NCI-H345 treated with DMSO at 0.1 percent for 48 hours (cell line): Measurements from ENCODE around the gene CARM1.
A peak's percentile ranks its signal among the peaks of the same experiment; 100 is the strongest.
"Not testable (repeated sequence)": the region's sequence is repeated elsewhere in the genome, so short reads cannot be mapped to it uniquely, and the experiment has no call there.

Experiments used
- DNase-seq: peaks from one replicate; lab custom pipeline; 2025; ENCODE audit not compliant: unreplicated experiment; lab: John Stamatoyannopoulos, UW

The CARM1 gene

GRCh38 chr19:10870955-10871603 is at the start of gene CARM1:
Gene CARM1, plus strand, starts transcription at chr19:10871553. Its CDS starts 150 bp downstream, at chr19:10871703.
- DNase-seq = peak; percentile 98

DNA sequence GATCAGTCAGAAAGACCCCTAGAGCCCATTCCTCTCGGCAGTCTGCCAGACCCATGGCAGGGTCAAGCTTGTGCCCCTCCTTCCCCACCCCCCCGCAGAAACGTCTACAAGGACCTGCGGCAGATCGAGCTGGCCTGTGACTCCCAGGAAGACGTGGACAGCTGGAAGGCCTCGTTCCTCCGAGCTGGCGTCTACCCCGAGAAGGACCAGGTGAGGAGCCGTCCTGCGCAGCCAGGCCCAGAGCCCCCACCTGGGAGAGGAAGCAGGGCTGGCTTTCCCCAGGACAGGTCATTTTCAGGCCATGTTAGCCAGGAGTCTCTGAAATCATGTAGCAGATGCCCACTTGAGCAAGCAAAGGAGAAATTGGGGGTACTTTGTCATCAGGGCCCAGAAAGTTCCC is 47.7 kb upstream of the CARM1 start:
- DNase-seq = no peak

DNA sequence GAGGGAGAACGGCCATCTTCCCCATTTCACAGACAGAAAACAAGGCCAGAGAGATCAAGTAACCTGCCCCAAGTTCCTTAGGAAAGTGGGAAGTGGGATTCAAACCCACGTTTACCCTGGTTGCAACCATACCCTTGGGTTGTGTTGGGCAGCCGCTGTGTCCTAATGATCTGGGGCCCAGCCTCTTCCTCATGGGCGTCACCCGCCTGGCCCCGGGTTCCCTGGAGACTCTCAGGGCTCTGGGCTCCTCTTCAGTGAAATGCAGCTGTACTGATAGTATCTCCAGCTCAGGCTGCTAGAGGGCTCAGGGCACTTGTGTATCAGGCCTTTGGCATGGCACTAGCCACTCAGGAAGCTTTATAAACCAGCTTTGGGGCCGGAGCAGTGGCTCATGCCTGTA is 45.1 kb upstream of the CARM1 start:
- no peak for DNase-seq

DNA sequence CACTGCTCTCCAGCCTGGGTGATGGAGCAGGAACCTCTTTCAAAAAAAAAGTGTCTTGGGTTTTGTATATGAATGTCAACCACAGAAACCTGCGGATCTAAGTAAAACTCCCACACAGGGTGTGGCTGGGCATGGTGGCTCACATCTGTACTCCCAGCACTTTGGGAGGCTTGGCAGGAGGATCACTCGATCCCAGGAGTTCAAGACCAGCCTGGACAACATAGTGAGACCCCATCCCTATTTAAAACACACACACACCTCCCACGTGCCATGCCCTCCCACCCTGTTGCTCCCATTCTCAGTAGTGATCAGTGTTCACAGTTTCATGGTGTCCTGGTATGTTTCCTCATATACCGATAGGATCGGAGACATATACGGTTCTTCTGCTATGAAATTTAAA is 44.5 kb upstream of the CARM1 start:
- DNase-seq = no peak

- DNase-seq = no peak
Measured at GRCh38 chr19:10828981-10829821, 42.2 kb upstream of the CARM1 start.

DNA sequence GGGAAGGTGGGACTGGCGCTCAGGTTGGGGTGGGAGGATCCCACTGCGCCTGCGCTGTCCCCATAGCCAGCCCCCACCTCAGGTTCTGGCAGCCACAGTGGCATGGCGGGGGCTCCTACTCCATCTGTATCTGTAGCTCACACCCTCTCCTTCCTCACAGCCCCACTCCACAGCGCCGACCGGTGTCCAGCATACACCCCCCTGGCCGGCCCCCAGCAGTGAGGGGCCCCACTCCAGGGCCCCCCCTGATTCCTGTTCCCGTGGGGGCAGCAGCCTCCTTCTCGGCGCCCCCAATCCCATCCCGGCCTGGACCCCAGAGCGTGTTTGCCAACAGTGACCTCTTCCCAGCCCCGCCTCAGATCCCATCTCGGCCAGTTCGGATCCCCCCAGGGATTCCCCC is 41.4 kb upstream of the CARM1 start:
- DNase-seq = no peak

DNA sequence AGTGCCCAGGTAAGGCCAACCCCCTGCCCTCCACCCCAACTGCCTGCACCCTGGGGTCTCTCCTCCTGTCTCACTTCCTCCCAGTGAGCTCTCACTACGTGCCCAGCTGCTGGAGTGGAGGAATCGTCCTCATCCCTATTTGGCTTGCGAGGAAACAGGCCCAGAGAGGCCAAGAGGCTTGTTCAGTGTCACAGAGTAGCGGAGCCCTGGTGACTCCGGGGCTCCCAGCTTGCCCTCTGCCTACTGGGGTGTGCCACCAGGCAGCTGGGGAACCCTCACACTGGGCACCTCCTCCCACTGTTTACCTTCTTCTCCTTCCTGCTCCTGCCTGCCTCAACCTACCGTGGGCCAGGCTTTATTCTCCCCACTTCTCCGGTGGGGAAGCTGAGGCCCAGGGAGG is 41.0 kb upstream of the CARM1 start:
- DNase-seq = no peak

GRCh38 chr19:10830931-10831779 is 40.2 kb upstream of the CARM1 start:
- DNase-seq = no peak

DNA sequence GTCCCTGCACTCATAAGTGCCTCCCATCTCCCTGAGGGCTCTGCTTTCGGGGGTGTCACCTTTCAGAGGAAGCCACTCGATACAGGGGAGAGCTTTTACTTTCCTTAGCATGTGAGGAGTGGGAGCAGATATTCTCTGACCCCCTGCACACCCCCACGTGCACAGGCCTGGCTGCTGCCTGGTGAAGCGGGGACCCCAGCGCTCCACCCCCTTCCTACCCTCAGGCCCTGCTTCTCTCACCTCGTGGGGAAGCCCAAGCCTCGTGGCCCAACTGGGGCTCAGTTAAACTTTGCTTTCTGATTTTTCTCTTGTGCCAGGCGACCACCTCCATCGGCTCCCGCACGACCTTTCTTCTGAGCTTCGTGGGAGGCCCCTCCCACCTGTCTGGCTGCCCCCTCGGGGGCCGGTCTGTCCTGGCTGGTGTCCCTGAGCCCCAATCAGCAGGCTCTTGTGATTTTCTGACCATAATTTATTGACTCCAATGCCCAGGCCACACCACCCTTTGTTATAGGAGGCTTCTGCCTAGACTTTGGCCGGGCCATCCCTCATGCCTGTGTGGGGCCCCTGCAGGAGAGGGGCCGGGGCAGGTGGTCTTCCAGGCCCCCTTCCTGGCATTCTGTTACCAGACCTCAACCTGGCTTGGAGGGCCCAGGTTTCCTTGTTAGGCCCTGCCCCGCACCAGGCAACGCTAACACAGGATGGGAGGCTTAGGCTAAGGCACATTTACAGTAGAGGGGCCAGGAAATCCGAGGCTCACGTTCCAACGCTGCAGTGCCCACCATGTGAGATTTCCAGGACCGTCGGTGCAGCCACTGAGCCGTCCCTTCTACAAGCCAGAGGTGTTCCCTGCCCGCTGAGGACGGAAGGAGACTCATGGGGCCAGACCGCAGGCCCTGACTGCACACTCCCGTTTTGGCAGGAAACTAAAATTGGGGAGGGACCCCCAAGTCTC is 39.1 kb upstream of the CARM1 start:
- no peak for DNase-seq

DNA sequence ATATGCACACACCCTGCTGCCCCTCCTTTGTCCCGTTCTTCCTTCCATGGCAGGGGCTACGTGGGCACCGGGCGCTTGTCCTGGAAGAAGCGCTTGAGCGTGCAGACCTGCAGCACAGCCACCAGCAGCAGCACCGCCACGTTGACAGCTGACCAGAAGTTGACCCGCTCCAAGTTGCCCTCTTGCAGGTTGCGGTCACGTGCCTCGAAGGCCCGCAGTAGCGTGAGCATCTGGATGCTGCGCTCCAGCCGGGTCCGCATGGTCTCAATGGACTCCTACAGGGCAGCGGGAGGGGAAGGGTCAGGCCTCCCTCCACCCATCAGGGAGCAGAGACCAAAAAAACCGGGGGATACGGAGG is 38.4 kb upstream of the CARM1 start:
- DNase-seq = no peak

GRCh38 chr19:10835089-10835753 is 36.1 kb upstream of the CARM1 start:
- DNase-seq = no peak

- DNase-seq = peak; percentile 99
Measured at GRCh38 chr19:10835754-10836478, 35.4 kb upstream of the CARM1 start, which contains the start of gene TMED1. Gene TMED1, minus strand, starts transcription at chr19:10836212. Its CDS starts 21 bp downstream, at chr19:10836191.

- peak; percentile 95 for DNase-seq
Measured at GRCh38 chr19:10836479-10837330, 34.6 kb upstream of the CARM1 start.

DNA sequence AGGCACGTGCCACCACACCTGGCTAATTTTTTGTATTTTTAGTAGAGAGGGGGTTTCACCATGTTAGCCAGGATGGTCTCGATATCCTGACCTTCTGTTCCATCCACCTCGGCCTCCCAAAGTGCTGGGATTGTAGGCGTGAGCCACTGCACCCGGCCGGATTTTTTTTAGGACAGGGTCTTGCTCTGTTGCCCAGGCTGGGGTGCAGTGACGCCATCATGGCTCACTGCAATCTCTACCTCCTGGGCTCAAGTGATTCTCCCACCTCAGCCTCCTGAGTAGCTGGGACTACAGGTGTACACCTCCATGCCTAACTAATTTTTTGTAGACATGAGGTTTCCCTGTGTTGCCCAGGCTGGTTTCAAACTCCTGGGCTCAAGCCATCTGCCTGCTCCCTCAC is 33.7 kb upstream of the CARM1 start:
- not testable (repeated sequence) for DNase-seq

GRCh38 chr19:10838377-10838776 is 33.0 kb upstream of the CARM1 start:
- no peak for DNase-seq

- DNase-seq = no peak
Measured at GRCh38 chr19:10839114-10840050, 32.0 kb upstream of the CARM1 start.

- DNase-seq = no peak
Measured at GRCh38 chr19:10842788-10843187, 28.6 kb upstream of the CARM1 start.
